ENCODE results near the gene ANKRD39.

GRCh38 chr2:96835830-96836229, 22.0 kb downstream of the ANKRD39 start:
- TF ChIP-seq TEAD4 (IDR thresholded peaks at IDR 0.05) (no peak), TAF1 (IDR thresholded peaks at IDR 0.05; ENCODE audit: low read depth) (no peak), EP300 (IDR thresholded peaks at IDR 0.05; ENCODE audit: borderline replicate concordance) (no peak), RAD21 (IDR thresholded peaks at IDR 0.05; ENCODE audit: low read depth) (no peak), CEBPB (IDR thresholded peaks at IDR 0.05) (no peak), USF1 (IDR thresholded peaks at IDR 0.05) (no peak), EGR1 (IDR thresholded peaks at IDR 0.05) (no peak), ZBTB7A (IDR thresholded peaks at IDR 0.05; ENCODE audit: low read depth) (no peak)
